ENCODE data around the gene RBFOX2.

DNA sequence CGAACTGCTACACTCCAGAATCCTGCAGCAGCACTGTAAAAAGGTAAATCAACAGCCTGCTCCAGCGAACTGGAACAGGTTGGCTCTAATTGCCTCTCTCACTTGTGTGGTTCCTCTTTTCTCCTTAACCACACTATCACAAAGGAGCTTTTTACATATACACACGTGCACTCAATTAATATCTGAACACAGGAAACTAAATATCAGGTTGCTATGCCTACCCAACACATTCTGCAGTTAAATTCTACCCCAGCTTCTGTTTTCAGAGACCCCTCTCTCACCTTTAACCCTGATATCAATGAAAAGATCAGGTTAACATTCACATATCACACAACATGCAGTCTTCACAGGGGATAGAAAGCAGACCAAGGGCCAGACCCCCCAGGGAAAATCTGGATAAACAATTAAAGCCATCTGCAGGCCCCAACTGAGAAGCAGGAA is 11.0 kb downstream of the RBFOX2 start:
- TF ChIP-seq CTCF (IDR thresholded peaks at IDR 0.05; ENCODE audit: low read depth, low read length): no peak
- TF ChIP-seq POLR2A (IDR thresholded peaks at IDR 0.05; ENCODE audit: extremely low read depth, insufficient read length): no peak
